Peyer's patch (tissue), 4 donors: ENCODE results near the gene MSI2. TPM values are rescaled to one million over a fixed set of nuclear protein-coding genes. Genes with fewer than 3 reads are reported as not detected.

Experiments used
- DNase-seq, 3 donors: peaks; one replicate each; pipeline ENCODE4 v3.0.0-alpha.2; 2017 to 2019
- H3K27ac ChIP-seq, 4 donors: fragments of 200-600 bp; sonication (generic); one replicate each; pipeline ENCODE4 v1.5.1; 2016 to 2019
- H3K27me3 ChIP-seq, 2 donors: fragments of 200-600 bp; sonication (generic); one replicate each; pipeline ENCODE4 v1.5.1; 2019
- H3K36me3 ChIP-seq, 3 donors: fragments of 200-600 bp; sonication (generic); one replicate each; pipeline ENCODE4 v1.5.1; 2016 to 2019
- H3K4me1 ChIP-seq, 4 donors: fragments of 200-600 bp; sonication (generic); one replicate each; pipeline ENCODE4 v1.5.1; 2016 to 2019
- H3K4me3 ChIP-seq, 4 donors: fragments of 200-600 bp; sonication (generic); 1 replicate in 3 of 4; 2 replicates in 1 of 4; pipeline ENCODE4 v1.5.1; 2016 to 2019; ENCODE audit warnings: mild to moderate bottlenecking in 1 of 4
- H3K9me3 ChIP-seq, 4 donors: fragments of 200-600 bp; sonication (generic); one replicate each; pipeline ENCODE4 v1.5.1; 2016 to 2019; ENCODE audit warnings: mild to moderate bottlenecking in 1 of 4
- CTCF ChIP-seq, 6 experiments: fragments of 450-650 bp in 4 of 6; fragments of 200-600 bp in 2 of 6; sonication (generic) in 1 of 6; IDR thresholded peaks; one replicate each; pipeline ENCODE4 v1.5.1; 2017 to 2019; ENCODE audit warnings: antibody characterized with exemption in 6 of 6, mild to moderate bottlenecking in 3 of 6, moderate library complexity in 1 of 6
- POLR2A ChIP-seq, 2 donors: fragments of 450-650 bp; IDR thresholded peaks; one replicate each; pipeline ENCODE4 v1.5.1; 2017; ENCODE audit warnings: antibody characterized with exemption in 2 of 2, mild to moderate bottlenecking in 2 of 2, moderate library complexity in 2 of 2
- small RNA-seq, 2 donors: library from RNA; depleted of rRNA; stranded (forward); fragments of <200 nt; gene quantifications; one replicate each; pipeline ENCODE3, GENCODE V24; 2016
- total RNA-seq, 4 donors: library from RNA; depleted of rRNA; stranded (reverse); fragments of >200 nt; gene quantifications; one replicate each; pipeline ENCODE4 v1.1.0, GENCODE V29; 2016

Gene MSI2
- total RNA-seq, 4 donors from 2014 or later, result 25.9 to 39.0 (median 29.2) TPM

DNA sequence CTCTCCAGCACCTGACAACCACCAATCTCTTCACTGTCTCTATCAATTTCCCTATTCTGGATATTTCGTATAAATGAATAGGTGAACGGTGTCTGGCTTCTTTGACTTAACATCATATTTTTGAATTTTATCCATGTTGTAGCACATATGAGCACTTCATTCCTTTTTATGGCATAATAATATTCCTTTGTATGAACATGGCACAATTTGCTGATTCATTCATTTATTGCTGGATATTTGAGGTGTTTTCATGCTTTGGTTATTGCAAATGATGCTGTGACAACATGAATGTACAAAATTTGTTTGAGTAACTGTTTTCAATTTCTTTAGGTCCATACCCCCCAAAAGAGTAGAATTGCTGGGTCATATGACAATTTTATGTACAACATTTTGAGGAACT, 476.8 kb downstream of the MSI2 start:
- Histone ChIP-seq H3K4me3 (no peak overlapping the region), H3K4me1 (no peaks in the 10 kb centered on the region), H3K9me3 (no peaks in the 10 kb centered on the region), H3K27me3 (no peaks in the 10 kb centered on the region), H3K27ac (no peak overlapping the region), H3K36me3 (no peaks in the 10 kb centered on the region)
- no peak for DNase-seq
- no peak for TF ChIP-seq POLR2A (IDR thresholded peaks at IDR 0.05)
- no peak for TF ChIP-seq CTCF (IDR thresholded peaks at IDR 0.05)

Small RNA genes within 50 kb of the gene (small RNA-seq; reads per million reads assigned to genes)
- gene RN7SL449P (0 reads per million in 2 donors), gene RNU7-134P (0 reads per million in 2 donors)

Other genes with a start within 250 kb of the MSI2 start
- 100 to 1,000 TPM; 123 to 203 (median 166) TPM for gene AKAP1, start 171.3 kb upstream of the MSI2 start, total RNA-seq